Measurements from ENCODE around the gene SH3PXD2A. TPM values are rescaled to one million over a fixed set of nuclear protein-coding genes. Genes with fewer than 3 reads are reported as not detected.
"Not testable (repeated sequence)": the region's sequence is repeated elsewhere in the genome, so short reads cannot be mapped to it uniquely, and the experiment has no call there.

SH3PXD2A gene
- total and polyA plus RNA-seq, 4 donors: 23.1 to 41.2 (median 32.7) TPM

- no peak overlapping the region for H3K4me3 ChIP-seq (ENCODE audit: low read depth, low read length)
- no peak overlapping the region for H3K27ac ChIP-seq (ENCODE audit: low read depth, low read length)
- peaks cover 30% of the 10 kb centered on the region for H3K4me1 ChIP-seq (ENCODE audit: control insufficient read depth, insufficient read depth, low read length)
- H3K36me3 ChIP-seq (ENCODE audit: control insufficient read depth, insufficient read depth, low read length): peaks cover 4% of the 10 kb centered on the region
- 65% methylated on average over 5 of the region's 6 CpGs for WGBS (ENCODE audit: insufficient coverage)
- H3K9me3 ChIP-seq (ENCODE audit: control insufficient read depth, insufficient read depth, low read length): no peaks in the 10 kb centered on the region
- no peaks in the 10 kb centered on the region for H3K27me3 ChIP-seq (ENCODE audit: control insufficient read depth, insufficient read depth, low read length)
- no peak for DNase-seq (ENCODE audit: low read depth in 4 of 6, low spot score in 6 of 6)
Observed at GRCh38 chr10:103781329-103782061, 73.9 kb downstream of the SH3PXD2A start.

- H3K27me3 ChIP-seq (ENCODE audit: control insufficient read depth, insufficient read depth, low read length): no peaks in the 10 kb centered on the region
- no peak for DNase-seq (ENCODE audit: low read depth in 4 of 6, low spot score in 6 of 6)
- H3K36me3 ChIP-seq (ENCODE audit: control insufficient read depth, insufficient read depth, low read length): peaks cover 4% of the 10 kb centered on the region
- H3K27ac ChIP-seq (ENCODE audit: low read depth, low read length): peak overlapping the region; percentile 49
- WGBS (ENCODE audit: insufficient coverage): 90% methylated on average over 7 of the region's 8 CpGs
- H3K4me3 ChIP-seq (ENCODE audit: low read depth, low read length): no peak overlapping the region
- no peaks in the 10 kb centered on the region for H3K9me3 ChIP-seq (ENCODE audit: control insufficient read depth, insufficient read depth, low read length)
- H3K4me1 ChIP-seq (ENCODE audit: control insufficient read depth, insufficient read depth, low read length): peaks cover 30% of the 10 kb centered on the region
Observed at GRCh38 chr10:103780242-103781149, 74.9 kb downstream of the SH3PXD2A start.

GRCh38 chr10:103778358-103779139, 76.8 kb downstream of the SH3PXD2A start:
- peaks cover 24% of the 10 kb centered on the region for H3K4me1 ChIP-seq (ENCODE audit: control insufficient read depth, insufficient read depth, low read length)
- peaks cover 2% of the 10 kb centered on the region for H3K9me3 ChIP-seq (ENCODE audit: control insufficient read depth, insufficient read depth, low read length)
- H3K4me3 ChIP-seq (ENCODE audit: low read depth, low read length): no peak overlapping the region
- peaks cover 4% of the 10 kb centered on the region for H3K36me3 ChIP-seq (ENCODE audit: control insufficient read depth, insufficient read depth, low read length)
- no peak overlapping the region for H3K27ac ChIP-seq (ENCODE audit: low read depth, low read length)
- WGBS (ENCODE audit: insufficient coverage): 80% methylated on average over 8 of the region's 10 CpGs
- H3K27me3 ChIP-seq (ENCODE audit: control insufficient read depth, insufficient read depth, low read length): no peaks in the 10 kb centered on the region
- DNase-seq (ENCODE audit: low read depth in 4 of 6, low spot score in 6 of 6): no peak

GRCh38 chr10:103776878-103777591, 78.3 kb downstream of the SH3PXD2A start:
- Histone ChIP-seq H3K27me3 (ENCODE audit: control insufficient read depth, insufficient read depth, low read length) (no peaks in the 10 kb centered on the region), H3K4me1 (ENCODE audit: control insufficient read depth, insufficient read depth, low read length) (peaks cover 28% of the 10 kb centered on the region), H3K4me3 (ENCODE audit: low read depth, low read length) (no peak overlapping the region), H3K9me3 (ENCODE audit: control insufficient read depth, insufficient read depth, low read length) (peaks cover 2% of the 10 kb centered on the region), H3K27ac (ENCODE audit: low read depth, low read length) (no peak overlapping the region), H3K36me3 (ENCODE audit: control insufficient read depth, insufficient read depth, low read length) (peaks cover 4% of the 10 kb centered on the region)
- DNase-seq (ENCODE audit: low read depth in 4 of 6, low spot score in 6 of 6): no peak
- WGBS (ENCODE audit: insufficient coverage): 75% methylated on average over 10 of the region's 12 CpGs

GRCh38 chr10:103775776-103776175, 79.6 kb downstream of the SH3PXD2A start:
- Histone ChIP-seq H3K36me3 (ENCODE audit: control insufficient read depth, insufficient read depth, low read length) (peaks cover 4% of the 10 kb centered on the region), H3K4me3 (ENCODE audit: low read depth, low read length) (no peak overlapping the region), H3K27ac (ENCODE audit: low read depth, low read length) (no peak overlapping the region), H3K27me3 (ENCODE audit: control insufficient read depth, insufficient read depth, low read length) (no peaks in the 10 kb centered on the region), H3K9me3 (ENCODE audit: control insufficient read depth, insufficient read depth, low read length) (peaks cover 2% of the 10 kb centered on the region), H3K4me1 (ENCODE audit: control insufficient read depth, insufficient read depth, low read length) (peaks cover 31% of the 10 kb centered on the region)
- DNase-seq (ENCODE audit: low read depth in 4 of 6, low spot score in 6 of 6): no peak
- WGBS (ENCODE audit: insufficient coverage): 80% methylated on average over 2 of the region's 5 CpGs

- H3K27me3 ChIP-seq (ENCODE audit: control insufficient read depth, insufficient read depth, low read length); H3K9me3 ChIP-seq (ENCODE audit: control insufficient read depth, insufficient read depth, low read length); H3K36me3 ChIP-seq (ENCODE audit: control insufficient read depth, insufficient read depth, low read length); DNase-seq (ENCODE audit: low read depth in 4 of 6, low spot score in 6 of 6): not testable (repeated sequence)
- Histone ChIP-seq H3K4me1 (ENCODE audit: control insufficient read depth, insufficient read depth, low read length) (peaks cover 23% of the 10 kb centered on the region), H3K27ac (ENCODE audit: low read depth, low read length) (peak overlapping the region; percentile 82), H3K4me3 (ENCODE audit: low read depth, low read length) (peak overlapping the region; percentile 2)
- 74% methylated on average over 11 of the region's 13 CpGs for WGBS (ENCODE audit: insufficient coverage)
Observed at GRCh38 chr10:103772846-103773245, 82.5 kb downstream of the SH3PXD2A start.

GRCh38 chr10:103772096-103772845, 83.1 kb downstream of the SH3PXD2A start:
- peaks cover 19% of the 10 kb centered on the region for H3K4me1 ChIP-seq (ENCODE audit: control insufficient read depth, insufficient read depth, low read length)
- peak overlapping the region; percentile 2 for H3K4me3 ChIP-seq (ENCODE audit: low read depth, low read length)
- no peaks in the 10 kb centered on the region for H3K27me3 ChIP-seq (ENCODE audit: control insufficient read depth, insufficient read depth, low read length)
- DNase-seq (ENCODE audit: low read depth in 4 of 6, low spot score in 6 of 6): peak in 5 of 6 donors; percentile 25 to 82 (median 40)
- peak overlapping the region; percentile 82 for H3K27ac ChIP-seq (ENCODE audit: low read depth, low read length)
- peaks cover 2% of the 10 kb centered on the region for H3K9me3 ChIP-seq (ENCODE audit: control insufficient read depth, insufficient read depth, low read length)
- peaks cover 2% of the 10 kb centered on the region for H3K36me3 ChIP-seq (ENCODE audit: control insufficient read depth, insufficient read depth, low read length)
- WGBS (ENCODE audit: insufficient coverage): 3% methylated on average over 26 of the region's 28 CpGs

GRCh38 chr10:103770139-103770538, 85.2 kb downstream of the SH3PXD2A start:
- Histone ChIP-seq H3K36me3 (ENCODE audit: control insufficient read depth, insufficient read depth, low read length) (no peaks in the 10 kb centered on the region), H3K4me1 (ENCODE audit: control insufficient read depth, insufficient read depth, low read length) (peaks cover 20% of the 10 kb centered on the region), H3K4me3 (ENCODE audit: low read depth, low read length) (no peak overlapping the region), H3K27ac (ENCODE audit: low read depth, low read length) (no peak overlapping the region), H3K9me3 (ENCODE audit: control insufficient read depth, insufficient read depth, low read length) (peaks cover 2% of the 10 kb centered on the region), H3K27me3 (ENCODE audit: control insufficient read depth, insufficient read depth, low read length) (no peaks in the 10 kb centered on the region)
- DNase-seq (ENCODE audit: low read depth in 4 of 6, low spot score in 6 of 6): no peak
- WGBS (ENCODE audit: insufficient coverage): 90% methylated on average over 2 of the region's 2 CpGs

Measured in spinal cord (tissue), 10 donors.